Measurements from ENCODE around the gene LRRC55.

LRRC55 gene

DNA sequence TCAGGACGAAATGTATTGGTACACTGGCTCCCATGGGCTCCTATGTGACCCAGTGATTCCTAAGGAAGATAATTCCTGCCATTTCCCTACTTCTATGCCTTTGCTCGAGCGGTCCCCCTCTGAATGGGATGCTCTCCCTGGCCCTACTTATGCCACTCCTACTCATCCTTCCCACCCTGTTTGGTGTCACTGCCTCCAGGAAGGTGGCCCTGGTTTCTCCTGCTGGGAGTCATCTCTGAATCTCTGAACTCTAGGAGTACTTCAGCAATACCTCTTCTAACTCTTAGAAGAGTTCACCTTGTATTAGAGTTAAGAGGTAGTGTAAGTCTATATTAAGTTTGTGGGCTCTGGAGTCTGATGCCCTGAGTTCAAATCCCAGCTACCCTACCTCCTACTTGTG is 35.5 kb upstream of the LRRC55 start:
- Histone ChIP-seq H3K4me2 (ENCODE audit: low read length) (no peak overlapping the region), H3K14ac (ENCODE audit: low read length) (no peak overlapping the region), H3K36me3 (ENCODE audit: control insufficient read depth in 1 of 2, insufficient read depth in 2 of 2, low read length in 2 of 2) (no peaks in the 10 kb centered on the region), H4K8ac (ENCODE audit: low read depth, low read length) (no peak overlapping the region), H3K4ac (ENCODE audit: low read depth, low read length) (no peak overlapping the region), H2BK120ac (ENCODE audit: insufficient read depth, low read length, poor library complexity) (no peak overlapping the region), H3K79me2 (ENCODE audit: control insufficient read depth, insufficient read depth, low read length, poor library complexity) (no peaks in the 10 kb centered on the region), H3K4me3 (ENCODE audit: low read depth, low read length) (no peak overlapping the region), H3K23ac (ENCODE audit: low read length) (no peak overlapping the region), H3K9me3 (ENCODE audit: insufficient read depth, low read depth, low read length) (peaks cover 2% of the 10 kb centered on the region), H3K27ac (ENCODE audit: low read depth, low read length) (no peak overlapping the region), H4K91ac (ENCODE audit: low read depth, low read length) (no peak overlapping the region), H2BK5ac (ENCODE audit: low read depth, low read length, poor library complexity) (no peak overlapping the region), H3K79me1 (ENCODE audit: low read length) (no peaks in the 10 kb centered on the region), H2BK12ac (ENCODE audit: low read length) (no peak overlapping the region), H3K18ac (ENCODE audit: low read length) (no peak overlapping the region), H3K27me3 (ENCODE audit: insufficient read depth, low read length) (no peaks in the 10 kb centered on the region), H4K12ac (ENCODE audit: low read depth, low read length) (no peak overlapping the region), H2AK5ac (ENCODE audit: low read length) (no peak overlapping the region), H2AFZ (ENCODE audit: insufficient read depth, low read length, poor library complexity) (no peak overlapping the region), H3K4me1 (ENCODE audit: control insufficient read depth in 1 of 2, insufficient read depth in 2 of 2, low read length in 2 of 2) (peaks cover 0 to 6% of the 10 kb centered on the region in 2 experiments), H3K9ac (ENCODE audit: low read length) (no peak overlapping the region)
- no peak for DNase-seq
- WGBS (ENCODE audit: extremely low coverage, insufficient coverage, insufficient read length), result no CpG with 5 or more reads among the region's 3 CpGs

GRCh38 chr11:57148621-57149020 is 33.1 kb upstream of the LRRC55 start:
- no peak overlapping the region for H4K8ac ChIP-seq (ENCODE audit: low read depth, low read length)
- no peak overlapping the region for H2AK5ac ChIP-seq (ENCODE audit: low read length)
- H3K4me3 ChIP-seq (ENCODE audit: low read depth, low read length), result no peak overlapping the region
- no peaks in the 10 kb centered on the region for H3K36me3 ChIP-seq (ENCODE audit: control insufficient read depth in 1 of 2, insufficient read depth in 2 of 2, low read length in 2 of 2)
- no peak overlapping the region for H3K23ac ChIP-seq (ENCODE audit: low read length)
- no peak overlapping the region for H3K4ac ChIP-seq (ENCODE audit: low read depth, low read length)
- no peak overlapping the region for H3K18ac ChIP-seq (ENCODE audit: low read length)
- H4K12ac ChIP-seq (ENCODE audit: low read depth, low read length), result no peak overlapping the region
- no peak overlapping the region for H2BK5ac ChIP-seq (ENCODE audit: low read depth, low read length, poor library complexity)
- H3K27ac ChIP-seq (ENCODE audit: low read depth, low read length), result no peak overlapping the region
- no peak overlapping the region for H2AFZ ChIP-seq (ENCODE audit: insufficient read depth, low read length, poor library complexity)
- H3K4me2 ChIP-seq (ENCODE audit: low read length), result no peak overlapping the region
- peaks cover 0 to 6% of the 10 kb centered on the region in 2 experiments for H3K4me1 ChIP-seq (ENCODE audit: control insufficient read depth in 1 of 2, insufficient read depth in 2 of 2, low read length in 2 of 2)
- WGBS (ENCODE audit: extremely low coverage, insufficient coverage, insufficient read length), result no CpG with 5 or more reads among the region's 5 CpGs
- no peak overlapping the region for H3K14ac ChIP-seq (ENCODE audit: low read length)
- H3K79me1 ChIP-seq (ENCODE audit: low read length), result no peaks in the 10 kb centered on the region
- no peak overlapping the region for H3K9ac ChIP-seq (ENCODE audit: low read length)
- no peak overlapping the region for H2BK120ac ChIP-seq (ENCODE audit: insufficient read depth, low read length, poor library complexity)
- H3K27me3 ChIP-seq (ENCODE audit: insufficient read depth, low read length), result no peaks in the 10 kb centered on the region
- H2BK12ac ChIP-seq (ENCODE audit: low read length), result no peak overlapping the region
- H3K9me3 ChIP-seq (ENCODE audit: insufficient read depth, low read depth, low read length), result peaks cover 2% of the 10 kb centered on the region
- no peak for DNase-seq
- no peaks in the 10 kb centered on the region for H3K79me2 ChIP-seq (ENCODE audit: control insufficient read depth, insufficient read depth, low read length, poor library complexity)
- H4K91ac ChIP-seq (ENCODE audit: low read depth, low read length), result no peak overlapping the region

DNA sequence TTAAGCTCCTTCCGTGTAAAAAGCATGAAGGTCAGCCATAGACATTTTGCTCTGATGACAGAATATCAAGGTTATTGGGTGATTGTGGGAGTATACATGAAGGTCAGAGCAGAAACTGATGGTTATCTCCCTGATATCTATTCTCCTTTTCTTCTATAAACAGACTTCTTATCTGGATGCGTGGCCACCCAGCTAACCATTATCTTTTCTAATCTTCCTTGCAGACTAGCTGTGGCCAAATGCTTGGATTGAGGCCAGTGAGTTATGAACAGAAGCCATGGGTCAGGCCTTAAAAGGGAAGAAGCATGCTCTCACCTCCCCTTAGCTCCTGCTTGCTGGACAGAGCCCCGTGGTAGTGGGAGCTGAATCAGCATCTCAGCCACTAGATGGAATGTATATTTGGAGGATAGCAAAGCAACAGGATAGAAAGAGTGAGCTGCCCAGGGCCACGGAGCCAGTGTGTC is 31.3 kb upstream of the LRRC55 start:
- Histone ChIP-seq H3K27ac (ENCODE audit: low read depth, low read length) (no peak overlapping the region), H3K4me1 (ENCODE audit: control insufficient read depth in 1 of 2, insufficient read depth in 2 of 2, low read length in 2 of 2) (peaks cover 3 to 10% of the 10 kb centered on the region in 2 experiments), H2AFZ (ENCODE audit: insufficient read depth, low read length, poor library complexity) (no peak overlapping the region), H3K23ac (ENCODE audit: low read length) (no peak overlapping the region), H3K14ac (ENCODE audit: low read length) (no peak overlapping the region), H2BK120ac (ENCODE audit: insufficient read depth, low read length, poor library complexity) (no peak overlapping the region), H3K4me2 (ENCODE audit: low read length) (no peak overlapping the region), H3K9ac (ENCODE audit: low read length) (no peak overlapping the region), H2AK5ac (ENCODE audit: low read length) (no peak overlapping the region), H3K4me3 (ENCODE audit: low read depth, low read length) (no peak overlapping the region), H3K79me2 (ENCODE audit: control insufficient read depth, insufficient read depth, low read length, poor library complexity) (no peaks in the 10 kb centered on the region), H3K36me3 (ENCODE audit: control insufficient read depth in 1 of 2, insufficient read depth in 2 of 2, low read length in 2 of 2) (no peaks in the 10 kb centered on the region), H3K27me3 (ENCODE audit: insufficient read depth, low read length) (no peaks in the 10 kb centered on the region), H3K4ac (ENCODE audit: low read depth, low read length) (no peak overlapping the region), H3K79me1 (ENCODE audit: low read length) (no peaks in the 10 kb centered on the region), H4K8ac (ENCODE audit: low read depth, low read length) (no peak overlapping the region), H3K9me3 (ENCODE audit: insufficient read depth, low read depth, low read length) (peaks cover 2% of the 10 kb centered on the region), H3K18ac (ENCODE audit: low read length) (no peak overlapping the region), H2BK5ac (ENCODE audit: low read depth, low read length, poor library complexity) (no peak overlapping the region), H2BK12ac (ENCODE audit: low read length) (no peak overlapping the region), H4K91ac (ENCODE audit: low read depth, low read length) (no peak overlapping the region), H4K12ac (ENCODE audit: low read depth, low read length) (no peak overlapping the region)
- no CpG with 5 or more reads among the region's 4 CpGs for WGBS (ENCODE audit: extremely low coverage, insufficient coverage, insufficient read length)
- DNase-seq, result no peak

GRCh38 chr11:57152134-57152533 is 29.6 kb upstream of the LRRC55 start:
- Histone ChIP-seq H2BK120ac (ENCODE audit: insufficient read depth, low read length, poor library complexity) (no peak overlapping the region), H3K23ac (ENCODE audit: low read length) (no peak overlapping the region), H3K18ac (ENCODE audit: low read length) (no peak overlapping the region), H3K4ac (ENCODE audit: low read depth, low read length) (no peak overlapping the region), H2BK12ac (ENCODE audit: low read length) (no peak overlapping the region), H3K4me2 (ENCODE audit: low read length) (no peak overlapping the region), H4K12ac (ENCODE audit: low read depth, low read length) (no peak overlapping the region), H3K14ac (ENCODE audit: low read length) (no peak overlapping the region), H4K8ac (ENCODE audit: low read depth, low read length) (no peak overlapping the region), H3K27me3 (ENCODE audit: insufficient read depth, low read length) (no peaks in the 10 kb centered on the region), H3K79me1 (ENCODE audit: low read length) (peaks cover 5% of the 10 kb centered on the region), H3K79me2 (ENCODE audit: control insufficient read depth, insufficient read depth, low read length, poor library complexity) (no peaks in the 10 kb centered on the region), H3K9me3 (ENCODE audit: insufficient read depth, low read depth, low read length) (peaks cover 2% of the 10 kb centered on the region), H2AFZ (ENCODE audit: insufficient read depth, low read length, poor library complexity) (no peak overlapping the region), H3K9ac (ENCODE audit: low read length) (no peak overlapping the region), H3K4me3 (ENCODE audit: low read depth, low read length) (no peak overlapping the region), H2AK5ac (ENCODE audit: low read length) (no peak overlapping the region), H3K27ac (ENCODE audit: low read depth, low read length) (no peak overlapping the region), H2BK5ac (ENCODE audit: low read depth, low read length, poor library complexity) (no peak overlapping the region), H3K4me1 (ENCODE audit: control insufficient read depth in 1 of 2, insufficient read depth in 2 of 2, low read length in 2 of 2) (peaks cover 5 to 16% of the 10 kb centered on the region in 2 experiments), H4K91ac (ENCODE audit: low read depth, low read length) (no peak overlapping the region), H3K36me3 (ENCODE audit: control insufficient read depth in 1 of 2, insufficient read depth in 2 of 2, low read length in 2 of 2) (no peaks in the 10 kb centered on the region)
- no peak for DNase-seq
- WGBS (ENCODE audit: extremely low coverage, insufficient coverage, insufficient read length), result no CpG with 5 or more reads among the region's 2 CpGs
